Lower leg skin (tissue), 3 donors: ENCODE measurements around the gene CDH13.

Experiments
- CTCF ChIP-seq, 3 donors: fragments of 450-650 bp; IDR thresholded peaks; one replicate each; pipeline ENCODE4 v1.5.1; 2016; ENCODE audit warnings: antibody characterized with exemption in 3 of 3, mild to moderate bottlenecking in 3 of 3, moderate library complexity in 2 of 3
- POLR2A ChIP-seq, 2 donors: fragments of 450-650 bp; IDR thresholded peaks; one replicate each; pipeline ENCODE4 v1.6.1; 2016 to 2017; ENCODE audit warnings: antibody characterized with exemption in 2 of 2, mild to moderate bottlenecking in 1 of 2, moderate library complexity in 1 of 2

- TF ChIP-seq CTCF (IDR thresholded peaks at IDR 0.05) (no peak), POLR2A (IDR thresholded peaks at IDR 0.05) (no peak)
These were observed 375.9 kb downstream of the CDH13 start for GRCh38 chr16:83002351-83003334.
